Thoracic aorta (tissue), 2 donors: ENCODE results near the gene SPEM1. TPM values are rescaled to one million over a fixed set of nuclear protein-coding genes. Genes with fewer than 3 reads are reported as not detected.

Source experiments
- ATAC-seq: fragments of 150-250 bp; one replicate; pipeline ENCODE4 v1.8.0; 2017; ENCODE audit warnings: low read depth; ENCODE audit not compliant: insufficient number of reproducible peaks, low FRiP score
- DNase-seq: peaks from one replicate; pipeline ENCODE4 v3.0.0-alpha.2; 2020; ENCODE audit warnings: low spot score
- H3K27ac ChIP-seq, 2 donors: fragments of 200-600 bp; sonication (generic); 1 replicate in 1 of 2; 2 replicates in 1 of 2; pipeline ENCODE4 v1.5.1; 2016; ENCODE audit warnings: mild to moderate bottlenecking in 2 of 2, moderate library complexity in 2 of 2
- H3K27me3 ChIP-seq: fragments of 200-600 bp; sonication (generic); replicated peaks from 2 replicates; pipeline ENCODE4 v1.6.0; 2016; ENCODE audit warnings: mild to moderate bottlenecking; ENCODE audit not compliant: insufficient read depth
- H3K36me3 ChIP-seq: fragments of 200-600 bp; sonication (generic); one replicate; pipeline ENCODE4 v1.5.1; 2016
- H3K4me1 ChIP-seq, 2 donors: fragments of 200-600 bp; sonication (generic); 1 replicate in 1 of 2; 2 replicates in 1 of 2; pipeline versions ENCODE4 v1.5.1 to v1.6.0; 2016; ENCODE audit warnings: low read depth in 2 of 2, mild to moderate bottlenecking in 1 of 2; ENCODE audit not compliant: control insufficient read depth in 1 of 2
- H3K4me3 ChIP-seq: fragments of 200-600 bp; sonication (generic); 2 replicates; pipeline ENCODE4 v1.5.1; 2016; ENCODE audit warnings: mild to moderate bottlenecking
- H3K9me3 ChIP-seq: fragments of 200-600 bp; sonication (generic); 2 replicates; pipeline ENCODE4 v1.5.1; 2016
- total RNA-seq, 2 donors: library from RNA; depleted of rRNA; stranded (reverse); fragments of >200 nt; gene quantifications; one replicate each; pipeline versions ENCODE4 v1.1.0 to v1.2.3, GENCODE V29; 2016
- TF ChIP-seq, protein P1 (sequence below): fragments of 200-600 bp; sonication (generic); IDR thresholded peaks from one replicate; pipeline ENCODE4 v1.5.1; 2019; ENCODE audit warnings: antibody characterized with exemption

Gene SPEM1
- total RNA-seq, 2 donors from 2014 or later: not detected

DNA sequence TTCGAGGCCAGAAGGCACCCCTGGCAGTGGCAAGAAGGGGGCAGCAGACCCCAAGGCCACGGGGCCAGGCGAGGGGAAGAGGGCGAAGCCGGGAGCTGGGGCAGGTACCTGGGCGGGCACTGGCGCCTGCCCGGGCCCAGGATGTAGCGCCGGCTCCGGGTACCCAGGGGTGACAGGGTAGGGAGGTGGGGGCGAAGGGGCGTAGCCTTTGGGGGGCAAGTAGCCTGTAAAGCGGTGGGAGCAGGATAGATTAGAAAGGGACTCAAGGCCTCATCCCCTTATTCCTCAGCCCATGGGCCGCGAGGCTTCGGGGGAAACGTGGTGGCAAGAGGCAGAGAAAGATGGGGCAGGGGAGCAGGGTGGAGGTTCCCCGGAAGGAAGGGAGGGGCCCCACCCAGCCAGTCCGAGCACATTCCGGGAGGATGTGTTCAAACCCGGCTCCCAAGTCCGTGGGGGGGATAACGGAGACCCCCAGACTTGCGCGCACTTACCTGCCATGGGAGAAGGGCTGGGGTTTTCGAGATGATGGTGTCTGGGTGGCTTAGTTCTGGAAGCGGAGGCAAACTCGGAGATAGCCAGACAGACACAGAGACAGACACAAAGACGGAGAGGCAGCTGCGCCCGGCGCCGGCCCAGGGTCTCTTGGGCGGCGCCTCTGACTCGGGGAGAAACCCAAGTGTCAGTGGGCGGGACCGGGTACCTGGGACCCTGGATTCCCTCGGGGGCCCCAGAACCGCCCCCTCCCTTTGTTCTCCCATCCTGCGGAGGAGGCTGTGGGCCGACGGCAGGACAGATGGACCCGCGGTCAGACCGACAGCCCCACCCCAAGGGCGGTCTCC, 26.3 kb upstream of the SPEM1 start:
- H3K27ac ChIP-seq: peak overlapping the region; percentile 84 to 88
- no peaks in the 10 kb centered on the region for H3K9me3 ChIP-seq
- no peak for DNase-seq
- TF ChIP-seq, protein P1, sequence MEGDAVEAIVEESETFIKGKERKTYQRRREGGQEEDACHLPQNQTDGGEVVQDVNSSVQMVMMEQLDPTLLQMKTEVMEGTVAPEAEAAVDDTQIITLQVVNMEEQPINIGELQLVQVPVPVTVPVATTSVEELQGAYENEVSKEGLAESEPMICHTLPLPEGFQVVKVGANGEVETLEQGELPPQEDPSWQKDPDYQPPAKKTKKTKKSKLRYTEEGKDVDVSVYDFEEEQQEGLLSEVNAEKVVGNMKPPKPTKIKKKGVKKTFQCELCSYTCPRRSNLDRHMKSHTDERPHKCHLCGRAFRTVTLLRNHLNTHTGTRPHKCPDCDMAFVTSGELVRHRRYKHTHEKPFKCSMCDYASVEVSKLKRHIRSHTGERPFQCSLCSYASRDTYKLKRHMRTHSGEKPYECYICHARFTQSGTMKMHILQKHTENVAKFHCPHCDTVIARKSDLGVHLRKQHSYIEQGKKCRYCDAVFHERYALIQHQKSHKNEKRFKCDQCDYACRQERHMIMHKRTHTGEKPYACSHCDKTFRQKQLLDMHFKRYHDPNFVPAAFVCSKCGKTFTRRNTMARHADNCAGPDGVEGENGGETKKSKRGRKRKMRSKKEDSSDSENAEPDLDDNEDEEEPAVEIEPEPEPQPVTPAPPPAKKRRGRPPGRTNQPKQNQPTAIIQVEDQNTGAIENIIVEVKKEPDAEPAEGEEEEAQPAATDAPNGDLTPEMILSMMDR: no peak
- H3K36me3 ChIP-seq: peaks cover 16% of the 10 kb centered on the region
- H3K27me3 ChIP-seq: no peaks in the 10 kb centered on the region
- H3K4me1 ChIP-seq: peaks cover 6 to 10% of the 10 kb centered on the region in 2 donors
- H3K4me3 ChIP-seq: peak overlapping the region; percentile 84
- ATAC-seq: no peak

DNA sequence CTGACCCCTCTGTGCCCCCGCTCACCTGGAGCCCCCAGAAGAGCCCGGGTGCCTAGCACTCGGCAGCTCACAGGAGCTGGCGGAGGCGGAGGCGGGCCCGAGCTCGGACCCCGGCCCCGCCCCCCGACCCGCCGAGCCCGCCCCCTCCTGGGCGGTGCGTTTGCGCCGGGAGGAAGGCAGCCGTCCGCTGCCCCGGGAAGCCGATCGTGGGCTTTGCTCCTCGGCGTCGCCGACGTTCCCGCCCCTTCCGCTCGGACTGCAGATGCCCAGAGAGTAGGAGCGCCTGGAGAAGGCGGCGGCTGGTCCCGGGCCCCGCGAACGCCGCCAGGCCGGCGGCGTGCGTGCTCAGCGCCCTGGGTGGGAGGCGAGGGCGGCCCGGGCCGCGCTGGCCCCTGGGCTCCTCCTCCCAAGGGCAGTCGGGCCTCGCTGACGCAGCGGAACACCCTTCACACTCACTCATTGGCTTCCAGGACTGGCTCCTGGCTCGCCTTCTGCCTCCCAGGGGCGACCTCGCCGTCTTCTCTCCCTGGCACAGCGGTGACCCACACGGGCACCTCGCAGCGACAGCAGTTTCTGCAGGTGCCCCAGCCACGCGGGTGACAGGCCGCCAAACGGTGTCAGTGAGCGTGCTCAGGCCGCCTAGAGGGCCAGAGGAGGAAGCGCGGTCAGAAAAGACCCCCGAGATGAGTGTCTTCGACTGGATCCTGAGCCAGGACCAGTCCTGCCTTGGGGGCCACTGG, 25.5 kb upstream of the SPEM1 start, which contains the start of gene PLSCR3:
TSS of gene PLSCR3 (minus strand) at position 74 of the 740 bp plus-strand sequence. CDS start 415 bp downstream, outside the sequence.
- peaks cover 6 to 10% of the 10 kb centered on the region in 2 donors for H3K4me1 ChIP-seq
- no peaks in the 10 kb centered on the region for H3K27me3 ChIP-seq
- ATAC-seq: peak; percentile 88
- H3K27ac ChIP-seq: peak within 1 kb of the TSS; percentile 84 to 88
- TF ChIP-seq, protein P1: peak; percentile 44
- H3K36me3 ChIP-seq: peaks cover 14% of the 10 kb centered on the region
- no peaks in the 10 kb centered on the region for H3K9me3 ChIP-seq
- H3K4me3 ChIP-seq: peak within 1 kb of the TSS; percentile 84
- DNase-seq: peak; percentile 41

DNA sequence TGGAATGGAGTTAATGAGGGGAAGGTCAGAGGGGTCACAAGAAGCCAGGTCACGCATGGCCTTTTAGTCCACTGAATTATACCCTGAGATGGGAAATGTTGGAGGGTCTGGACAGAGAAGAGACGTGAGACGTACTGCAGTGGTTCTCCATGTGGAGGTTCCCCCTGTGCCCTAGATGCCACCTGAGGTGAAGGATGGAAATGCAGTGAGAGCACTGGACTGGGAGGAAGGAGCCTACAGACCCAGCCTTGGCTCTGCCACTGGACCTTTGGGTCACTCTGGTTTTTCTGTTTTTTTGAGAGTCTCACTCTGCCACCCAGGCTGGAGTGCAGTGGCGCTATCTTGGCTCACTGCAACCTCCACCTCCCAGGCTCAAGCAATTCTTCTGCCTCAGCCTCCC, 24.0 kb upstream of the SPEM1 start:
- Histone ChIP-seq H3K27me3 (no peaks in the 10 kb centered on the region), H3K27ac (no peak overlapping the region), H3K9me3 (no peaks in the 10 kb centered on the region), H3K36me3 (peaks cover 5% of the 10 kb centered on the region), H3K4me1 (peaks cover 6 to 10% of the 10 kb centered on the region in 2 donors), H3K4me3 (no peak overlapping the region)
- ATAC-seq (no peak), DNase-seq (no peak)
- TF ChIP-seq, protein P1: no peak

DNA sequence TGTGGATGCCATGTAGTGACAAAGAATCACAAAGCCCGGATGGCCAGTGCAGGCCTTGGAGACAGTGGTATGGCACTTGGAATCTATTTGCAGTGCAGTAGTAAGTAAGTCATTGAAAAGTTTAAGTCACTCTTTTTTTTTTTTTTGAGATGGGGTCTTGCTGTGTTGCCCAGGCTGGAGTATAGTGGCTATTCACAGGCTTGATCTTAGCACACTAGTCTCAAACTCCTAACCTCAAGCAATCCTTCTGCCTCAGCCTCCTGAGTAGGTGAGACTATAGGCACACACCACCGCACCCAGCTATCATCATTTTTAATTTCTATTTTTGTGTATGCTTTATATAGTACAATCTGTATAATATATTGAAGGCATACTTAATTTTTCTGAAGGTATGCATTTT, 21.5 kb upstream of the SPEM1 start:
- H3K9me3 ChIP-seq: no peaks in the 10 kb centered on the region
- TF ChIP-seq, protein P1: no peak

More for the DNA sequence above, 21.5 kb upstream of the SPEM1 start:
- H3K27me3 ChIP-seq: no peaks in the 10 kb centered on the region
- peaks cover 12% of the 10 kb centered on the region in 2 donors for H3K4me1 ChIP-seq
- DNase-seq (no peak), ATAC-seq (no peak)
- H3K27ac ChIP-seq: no peak overlapping the region
- no peaks in the 10 kb centered on the region for H3K36me3 ChIP-seq
- H3K4me3 ChIP-seq: no peak overlapping the region
